Measurements from ENCODE around the gene RIPK4.

DNA sequence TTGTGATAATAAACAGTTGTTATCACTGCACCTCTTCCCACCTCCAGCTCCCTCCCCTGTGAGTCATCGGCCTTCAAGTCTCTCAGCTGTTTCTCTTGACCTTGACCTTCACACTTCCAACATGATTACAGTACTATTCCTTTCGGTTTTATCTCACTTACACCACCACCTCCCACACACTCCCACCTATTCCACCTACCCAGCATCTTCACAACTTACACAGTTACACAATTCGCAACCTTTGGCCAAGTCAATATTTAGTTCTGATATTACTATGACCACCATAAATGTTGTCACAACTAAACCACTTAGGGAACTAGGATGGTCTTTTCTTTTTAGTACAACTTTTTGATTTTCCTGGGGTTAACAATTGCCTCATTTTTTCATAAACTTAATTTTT lies 60.2 kb downstream of the RIPK4 start:
- TF ChIP-seq POLR2A (IDR thresholded peaks at IDR 0.05) (no peak), POLR2AphosphoS5 (IDR thresholded peaks at IDR 0.05) (no peak), CTCF (IDR thresholded peaks at IDR 0.05) (no peak), EP300 (IDR thresholded peaks at IDR 0.05) (no peak)

Measured in suprapubic skin (tissue), 4 donors.